ENCODE measurements around the gene STT3B. TPM values are rescaled to one million over a fixed set of nuclear protein-coding genes. Genes with fewer than 3 reads are reported as not detected.
A peak's percentile ranks its signal among the peaks of the same experiment; 100 is the strongest.

The STT3B gene
- total RNA-seq, 3 donors from 2014 or later = 86.0 to 118 (median 94.3) TPM

DNA sequence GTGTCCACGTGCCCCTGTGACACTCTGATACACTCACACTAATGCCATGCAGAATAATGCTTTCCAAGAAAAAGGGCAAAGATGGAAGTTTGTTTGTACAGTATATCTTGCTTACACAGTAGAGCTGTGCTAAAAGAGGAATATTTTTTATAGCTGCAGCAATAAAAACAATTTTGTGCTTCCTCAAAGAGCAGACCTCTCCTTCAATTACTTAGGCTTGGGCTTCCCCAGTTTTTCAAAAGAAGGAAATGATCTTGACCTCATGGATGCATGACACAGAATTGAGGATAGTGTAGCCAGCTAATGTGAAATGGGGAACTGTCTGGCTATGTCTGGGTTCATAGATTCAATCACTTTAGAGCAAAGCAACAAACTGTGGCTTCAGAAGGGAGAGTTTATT is 137.4 kb downstream of the STT3B start:
- Histone ChIP-seq H3K9me3 (no peaks in the 10 kb centered on the region), H3K4me1 (ENCODE audit: low read depth) (peaks cover 15% of the 10 kb centered on the region), H3K36me3 (ENCODE audit: low read depth) (no peaks in the 10 kb centered on the region), H3K4me3 (no peak overlapping the region)
- intact Hi-C loops (cut with DNase I, micrococcal nuclease) = no loop called here
- TF ChIP-seq, protein P1, sequence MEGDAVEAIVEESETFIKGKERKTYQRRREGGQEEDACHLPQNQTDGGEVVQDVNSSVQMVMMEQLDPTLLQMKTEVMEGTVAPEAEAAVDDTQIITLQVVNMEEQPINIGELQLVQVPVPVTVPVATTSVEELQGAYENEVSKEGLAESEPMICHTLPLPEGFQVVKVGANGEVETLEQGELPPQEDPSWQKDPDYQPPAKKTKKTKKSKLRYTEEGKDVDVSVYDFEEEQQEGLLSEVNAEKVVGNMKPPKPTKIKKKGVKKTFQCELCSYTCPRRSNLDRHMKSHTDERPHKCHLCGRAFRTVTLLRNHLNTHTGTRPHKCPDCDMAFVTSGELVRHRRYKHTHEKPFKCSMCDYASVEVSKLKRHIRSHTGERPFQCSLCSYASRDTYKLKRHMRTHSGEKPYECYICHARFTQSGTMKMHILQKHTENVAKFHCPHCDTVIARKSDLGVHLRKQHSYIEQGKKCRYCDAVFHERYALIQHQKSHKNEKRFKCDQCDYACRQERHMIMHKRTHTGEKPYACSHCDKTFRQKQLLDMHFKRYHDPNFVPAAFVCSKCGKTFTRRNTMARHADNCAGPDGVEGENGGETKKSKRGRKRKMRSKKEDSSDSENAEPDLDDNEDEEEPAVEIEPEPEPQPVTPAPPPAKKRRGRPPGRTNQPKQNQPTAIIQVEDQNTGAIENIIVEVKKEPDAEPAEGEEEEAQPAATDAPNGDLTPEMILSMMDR (IDR thresholded peaks at IDR 0.05) = no peak
- ATAC-seq (peak; percentile 82), DNase-seq (no peak)

DNA sequence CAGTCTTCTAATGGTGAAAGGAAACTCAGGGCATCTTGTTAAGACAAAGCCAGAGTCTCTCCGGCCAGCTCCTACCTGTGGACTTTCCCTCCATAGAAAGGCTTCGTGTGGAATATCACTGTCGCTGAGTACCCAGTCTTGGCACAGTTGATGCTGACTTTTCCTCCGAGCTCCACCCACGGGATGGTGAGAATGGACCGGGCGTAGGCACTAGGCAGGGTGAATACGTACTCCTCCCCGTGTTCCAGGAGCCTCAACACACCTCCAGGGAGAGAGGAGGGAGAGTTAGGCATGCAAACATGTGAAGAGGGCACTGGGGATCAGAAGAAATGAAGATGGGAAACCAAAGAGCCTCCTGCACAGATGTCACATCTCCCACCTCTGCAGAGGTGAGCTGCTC is 138.0 kb downstream of the STT3B start:
- ATAC-seq (peak; percentile 52), DNase-seq (peak in 2 of 3 donors; percentile 25 to 35)
- H3K4me1 ChIP-seq (ENCODE audit: low read depth) = peaks cover 15% of the 10 kb centered on the region
- intact Hi-C loops (cut with DNase I, micrococcal nuclease) = no loop called here
- H3K9me3 ChIP-seq = no peaks in the 10 kb centered on the region
- TF ChIP-seq, protein P1 (IDR thresholded peaks at IDR 0.05) = no peak
- H3K4me3 ChIP-seq = no peak overlapping the region
- H3K36me3 ChIP-seq (ENCODE audit: low read depth) = no peaks in the 10 kb centered on the region

DNA sequence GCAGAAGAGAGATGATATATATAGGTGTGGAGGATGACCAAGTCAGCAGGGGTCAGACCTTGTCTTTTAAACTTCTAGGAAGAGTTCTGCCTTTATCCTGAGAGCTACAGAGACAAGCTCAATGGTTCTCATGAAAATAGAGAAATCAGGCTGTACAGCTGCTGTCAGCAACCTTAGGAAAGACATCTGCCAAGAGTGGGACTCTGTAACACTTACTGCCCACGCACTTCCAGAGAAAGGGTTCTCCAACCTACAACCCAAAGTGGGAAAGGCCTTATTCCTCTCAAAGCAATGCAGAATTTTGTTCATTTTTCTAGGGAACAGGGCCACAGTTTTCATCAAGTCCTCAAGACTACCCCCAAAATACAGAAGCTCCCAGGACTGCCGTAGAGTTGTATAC is 138.7 kb downstream of the STT3B start:
- no peak overlapping the region for H3K4me3 ChIP-seq
- intact Hi-C loops (cut with DNase I, micrococcal nuclease) = no loop called here
- H3K4me1 ChIP-seq (ENCODE audit: low read depth) = peaks cover 15% of the 10 kb centered on the region
- H3K9me3 ChIP-seq = no peaks in the 10 kb centered on the region
- no peaks in the 10 kb centered on the region for H3K36me3 ChIP-seq (ENCODE audit: low read depth)
- no peak for DNase-seq
- ATAC-seq = no peak
- TF ChIP-seq, protein P1 (IDR thresholded peaks at IDR 0.05) = no peak

DNA sequence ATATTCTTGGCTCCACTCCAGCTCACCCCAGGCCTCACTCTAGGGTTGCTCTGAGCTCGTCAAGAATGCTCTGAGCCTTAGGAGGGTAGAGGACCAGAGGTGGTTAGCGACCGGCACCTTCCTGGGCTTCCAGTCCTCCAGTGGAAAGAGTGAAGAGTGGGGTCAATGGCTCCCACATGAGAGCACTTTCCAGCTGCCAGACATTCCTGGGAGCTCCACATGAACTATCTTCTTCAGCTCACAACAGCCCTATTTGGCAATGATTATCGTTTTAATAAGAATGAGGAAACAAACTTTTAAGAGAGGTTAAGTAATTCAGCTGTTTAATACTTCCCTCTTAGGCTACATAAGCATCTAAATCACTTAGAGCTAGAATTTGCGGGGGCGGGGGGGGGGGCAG is 139.3 kb downstream of the STT3B start:
- intact Hi-C loops (cut with DNase I, micrococcal nuclease) = no loop called here

DNA sequence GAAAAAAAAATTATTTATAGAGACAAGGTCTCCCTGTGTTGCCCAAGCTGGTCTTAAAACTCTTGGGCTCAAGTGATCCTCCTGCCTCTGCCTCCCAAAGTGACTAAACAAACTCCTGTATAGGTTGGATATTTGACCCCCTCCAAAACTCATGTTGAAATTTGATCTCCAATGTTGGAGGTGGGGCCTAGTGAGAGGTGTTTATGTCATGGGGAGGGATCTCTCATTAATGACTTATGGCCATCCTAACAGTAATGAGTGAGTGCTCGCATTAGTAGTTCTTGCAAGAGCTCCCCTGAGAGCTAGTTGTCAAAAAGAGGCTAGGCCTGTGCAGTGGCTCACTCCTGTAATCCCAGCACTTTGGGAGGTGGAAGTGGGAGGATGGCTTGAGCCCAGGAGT is 141.2 kb downstream of the STT3B start:
- no peaks in the 10 kb centered on the region for H3K9me3 ChIP-seq
- TF ChIP-seq, protein P1 (IDR thresholded peaks at IDR 0.05) = no peak
- ATAC-seq (no peak), DNase-seq (no peak)
- no peaks in the 10 kb centered on the region for H3K36me3 ChIP-seq (ENCODE audit: low read depth)
- peaks cover 15% of the 10 kb centered on the region for H3K4me1 ChIP-seq (ENCODE audit: low read depth)
- intact Hi-C loops (cut with DNase I, micrococcal nuclease) = no loop called here
- no peak overlapping the region for H3K4me3 ChIP-seq

More for the DNA sequence above, 139.3 kb downstream of the STT3B start:
- H3K4me3 ChIP-seq = no peak overlapping the region
- peaks cover 15% of the 10 kb centered on the region for H3K4me1 ChIP-seq (ENCODE audit: low read depth)
- TF ChIP-seq, protein P1 (IDR thresholded peaks at IDR 0.05) = no peak
- H3K36me3 ChIP-seq (ENCODE audit: low read depth) = no peaks in the 10 kb centered on the region
- DNase-seq = no peak
- no peak for ATAC-seq
- H3K9me3 ChIP-seq = no peaks in the 10 kb centered on the region

DNA sequence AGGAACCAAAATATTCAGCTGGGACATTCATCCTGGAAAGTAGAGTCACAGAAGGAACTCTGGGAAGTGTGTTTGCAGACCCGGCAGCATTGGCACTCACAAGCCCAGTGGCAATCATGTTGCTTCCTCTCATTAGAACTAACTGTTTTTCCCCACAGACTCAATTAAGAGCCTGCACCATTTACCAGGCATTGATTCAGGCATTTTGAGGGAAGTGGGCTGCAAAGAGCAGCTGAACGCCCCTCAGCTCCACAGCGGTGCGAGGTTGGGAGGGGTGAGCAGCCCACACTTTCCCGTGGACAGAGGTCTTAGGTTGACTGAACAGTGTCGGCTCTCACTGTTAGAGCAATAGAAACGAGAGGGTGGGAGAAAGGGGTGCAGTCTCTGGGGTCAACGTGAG is 143.8 kb downstream of the STT3B start:
- intact Hi-C loops (cut with DNase I, micrococcal nuclease) = no loop called here
- TF ChIP-seq, protein P1 (IDR thresholded peaks at IDR 0.05) = no peak
- ATAC-seq (no peak), DNase-seq (no peak)
- H3K36me3 ChIP-seq (ENCODE audit: low read depth) = no peaks in the 10 kb centered on the region
- H3K4me3 ChIP-seq = no peak overlapping the region
- no peaks in the 10 kb centered on the region for H3K9me3 ChIP-seq
- H3K4me1 ChIP-seq (ENCODE audit: low read depth) = no peaks in the 10 kb centered on the region

All from mucosa of descending colon (tissue), 3 donors.